ENCODE results near the gene MINDY4. TPM values are rescaled to one million over a fixed set of nuclear protein-coding genes. Genes with fewer than 3 reads are reported as not detected.

Gene MINDY4
- total and polyA plus RNA-seq, 2 of the 8 experiments (the other 6 are each of a cell fraction or from before 2014, with no cell fraction given) = 1.3 to 3.6 TPM

DNA sequence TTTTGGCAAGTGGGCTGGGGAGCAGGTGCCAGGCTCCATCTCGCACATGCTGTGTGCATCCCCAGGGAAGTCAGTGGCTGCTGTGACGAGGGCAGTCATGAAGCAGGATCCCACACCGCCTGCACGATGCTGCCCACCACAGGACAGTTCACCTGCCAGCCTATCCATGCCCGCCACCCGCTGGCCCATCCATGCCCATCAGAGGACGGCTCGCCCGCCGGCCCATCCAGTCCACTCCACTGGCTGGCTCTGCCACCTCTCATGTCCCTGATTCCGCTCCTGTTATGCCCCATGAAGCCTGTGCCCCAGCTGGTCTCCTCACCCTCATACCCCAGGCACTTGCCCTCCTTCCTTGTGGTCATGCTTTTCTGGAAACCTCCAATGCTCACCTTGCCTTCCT is 37.5 kb upstream of the MINDY4 start:
- ChIA-PET CTCF (ENCODE audit: partially characterized antibody) (interaction anchor here (0.9 to 9.5 kb wide), 8 partner anchors 10 to 72 kb away, joined by 3 to 162 read pairs (median 4); partner anchors contain the start of gene CRHR2), POLR2A (ENCODE audit: partially characterized antibody) (no interaction called here)
- WGBS, 2 experiments (ENCODE audit: extremely low coverage in 1 of 2, insufficient coverage in 1 of 2, insufficient read length in 1 of 2, insufficient replicate concordance in 2 of 2, low coverage in 1 of 2, low lambda C conversion rate in 2 of 2, missing lambda C conversion rate in 1 of 2) = 93% methylated on average over 11 of the region's 11 CpGs; no CpG with 5 or more reads in 1 of the 2 experiments
- Histone ChIP-seq H2BK15ac (ENCODE audit: low read length) (no peak overlapping the region), H2BK20ac (ENCODE audit: low read length) (no peak overlapping the region), H3K79me1 (ENCODE audit: low read depth, low read length) (no peaks in the 10 kb centered on the region), H3K9ac (replicated peaks in 1 of 4; ENCODE audit: extremely low read depth in 1 of 4, low read depth in 3 of 4, low read length in 3 of 4) (no peak overlapping the region), H3K4me2 (ENCODE audit: insufficient read depth in 1 of 2, low read depth in 2 of 2, low read length in 2 of 2) (no peak overlapping the region), H4K5ac (ENCODE audit: insufficient read length, low read depth, low read length) (no peak overlapping the region), H3K4me1 (replicated peaks in 1 of 4; ENCODE audit: control insufficient read depth in 3 of 4, insufficient read depth in 4 of 4, low read length in 3 of 4) (peaks cover 0 to 7% (median under 1%) of the 10 kb centered on the region in 4 experiments; a peak in 2 of 7 replicates), H2AFZ (ENCODE audit: low read length) (no peak overlapping the region), H2AK5ac (ENCODE audit: low read depth, low read length) (no peak overlapping the region), H4K91ac (replicated peaks; ENCODE audit: insufficient read length, low read length) (no peak overlapping the region), H2BK5ac (ENCODE audit: low read depth, low read length) (no peak overlapping the region), H3K18ac (ENCODE audit: extremely low read depth, low read length) (no peak overlapping the region), H3K23me2 (ENCODE audit: low read depth, low read length) (no peaks in the 10 kb centered on the region), H3K4ac (replicated peaks; ENCODE audit: insufficient read length, low read depth, low read length) (no peak overlapping the region), H3K36me3 (ENCODE audit: control insufficient read depth in 2 of 4, insufficient read depth in 4 of 4, low read length in 3 of 4) (no peaks in the 10 kb centered on the region), H3K27me3 (replicated peaks in 1 of 4; ENCODE audit: control insufficient read depth in 3 of 4, extremely low read depth in 1 of 4, insufficient read depth in 3 of 4, low read length in 3 of 4) (no peaks in the 10 kb centered on the region), H2BK120ac (replicated peaks; ENCODE audit: low read depth, low read length) (no peak overlapping the region), H4K8ac (ENCODE audit: extremely low read depth, insufficient read depth, low read length) (no peak overlapping the region), H4K20me1 (replicated peaks in 1 of 2; ENCODE audit: control insufficient read depth in 1 of 2, insufficient read depth in 2 of 2, low read length in 2 of 2) (no peaks in the 10 kb centered on the region), H3K27ac (ENCODE audit: low read depth, low read length) (no peak overlapping the region), H3K23ac (ENCODE audit: insufficient read length) (no peak overlapping the region), H3K79me2 (ENCODE audit: control insufficient read depth in 1 of 2, insufficient read depth in 2 of 2, low read length in 2 of 2) (no peaks in the 10 kb centered on the region), H2BK12ac (ENCODE audit: low read depth, low read length) (no peak overlapping the region), H3K9me3 (ENCODE audit: insufficient read depth in 2 of 2, low read depth in 1 of 2, low read length in 1 of 2) (no peaks in the 10 kb centered on the region), H3K4me3 (ENCODE audit: extremely low read depth in 1 of 4, insufficient read depth in 2 of 4, low read depth in 3 of 4, low read length in 4 of 4) (no peak overlapping the region), H3K14ac (ENCODE audit: insufficient read length) (no peak overlapping the region), H3K56ac (replicated peaks; ENCODE audit: insufficient read length, low read depth, low read length) (no peak overlapping the region)
- TF ChIP-seq RXRA (IDR thresholded peaks at IDR 0.05; ENCODE audit: insufficient read depth, low read depth, low read length) = no peak
- no peak for TF ChIP-seq SIX5 (IDR thresholded peaks at IDR 0.05; ENCODE audit: low read depth, low read length)
- no peak for TF ChIP-seq SP2 (IDR thresholded peaks at IDR 0.05; ENCODE audit: low read length)
- TF ChIP-seq BACH1 (IDR thresholded peaks at IDR 0.05; ENCODE audit: low read length) = no peak
- TF ChIP-seq RFX5 (IDR thresholded peaks at IDR 0.05; ENCODE audit: borderline replicate concordance, low read depth, low read length) = no peak
- TF ChIP-seq, protein P1, sequence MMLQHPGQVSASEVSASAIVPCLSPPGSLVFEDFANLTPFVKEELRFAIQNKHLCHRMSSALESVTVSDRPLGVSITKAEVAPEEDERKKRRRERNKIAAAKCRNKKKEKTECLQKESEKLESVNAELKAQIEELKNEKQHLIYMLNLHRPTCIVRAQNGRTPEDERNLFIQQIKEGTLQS (IDR thresholded peaks at IDR 0.05; ENCODE audit: insufficient read depth, low read depth, low read length) = no peak
- TF ChIP-seq SRF (IDR thresholded peaks at IDR 0.05; ENCODE audit: low read depth, low read length) = no peak
- TF ChIP-seq HDAC2 (IDR thresholded peaks at IDR 0.05; ENCODE audit: borderline replicate concordance in 1 of 2, low read depth in 2 of 2, low read length in 2 of 2) = no peak
- TF ChIP-seq CBX5 (IDR thresholded peaks at IDR 0.05; ENCODE audit: low read depth, low read length) = no peak
- TF ChIP-seq CEBPB (IDR thresholded peaks at IDR 0.05; ENCODE audit: low read depth, low read length) = no peak
- no peak for TF ChIP-seq SP1 (IDR thresholded peaks at IDR 0.05; ENCODE audit: low read depth, low read length)
- TF ChIP-seq BCL11A (IDR thresholded peaks at IDR 0.05; ENCODE audit: low read depth in 2 of 2, low read length in 2 of 2) = no peak
- DNase-seq (ENCODE audit: low read depth in 1 of 2, low spot score in 2 of 2) = no peak
- no peak for FAIRE-seq

Data from H1 (cell line).